Chondrocyte (in vitro differentiated cells): ENCODE data around the gene EIF4G2. TPM values are rescaled to one million over a fixed set of nuclear protein-coding genes. Genes with fewer than 3 reads are reported as not detected.
"Not testable (repeated sequence)": the region's sequence is repeated elsewhere in the genome, so short reads cannot be mapped to it uniquely, and the experiment has no call there.

Experiments
- DNase-seq: peaks from one replicate; pipeline ENCODE4 v3.0.0; 2021; ENCODE audit warnings: mixed read lengths, low spot score
- H3K27ac Mint-ChIP-seq: one replicate; pipeline ENCODE4 v1.8.0; 2021; ENCODE audit warnings: mild to moderate bottlenecking, moderate library complexity, mixed read lengths; ENCODE audit not compliant: unreplicated experiment
- H3K27me3 Mint-ChIP-seq: 2 replicates; pipeline ENCODE4 v1.8.0; 2021; ENCODE audit warnings: low read depth, mixed read lengths
- H3K36me3 Mint-ChIP-seq: 2 replicates; pipeline ENCODE4 v1.8.0; 2021; ENCODE audit warnings: low read depth, mixed read lengths
- H3K4me1 Mint-ChIP-seq: 2 replicates; pipeline ENCODE4 v1.8.0; 2021; ENCODE audit warnings: low read depth, mild to moderate bottlenecking, mixed read lengths
- H3K4me3 Mint-ChIP-seq: one replicate; pipeline ENCODE4 v1.8.0; 2021; ENCODE audit warnings: mild to moderate bottlenecking, moderate library complexity, mixed read lengths; ENCODE audit not compliant: unreplicated experiment
- H3K9me3 Mint-ChIP-seq: 2 replicates; pipeline ENCODE4 v1.8.0; 2021; ENCODE audit warnings: low read depth, mixed read lengths
- CTCF ChIP-seq: fragments of 200-600 bp; sonication (generic); IDR thresholded peaks from 2 replicates; pipeline ENCODE4 v1.5.0; 2021; ENCODE audit warnings: antibody characterized with exemption, mild to moderate bottlenecking, moderate library complexity
- total RNA-seq: library from RNA; stranded (reverse); gene quantifications from 3 replicates; pipeline ENCODE4 v1.2.1, GENCODE V29; 2021

Gene EIF4G2
- total RNA-seq, 1 donor from 2014 or later: 1,058 TPM

GRCh38 chr11:10824888-10825287 lies 16.2 kb upstream of the EIF4G2 start:
- no peak for DNase-seq
- no peak overlapping the region for H3K27ac Mint-ChIP-seq
- no peak overlapping the region for H3K4me3 Mint-ChIP-seq
- no peaks in the 10 kb centered on the region for H3K27me3 Mint-ChIP-seq
- no peaks in the 10 kb centered on the region for H3K9me3 Mint-ChIP-seq
- TF ChIP-seq CTCF: no peak
- H3K36me3 Mint-ChIP-seq: no peaks in the 10 kb centered on the region
- no peaks in the 10 kb centered on the region for H3K4me1 Mint-ChIP-seq

GRCh38 chr11:10823152-10823579 lies 14.4 kb upstream of the EIF4G2 start:
- Mint-ChIP-seq H3K27me3 (no peaks in the 10 kb centered on the region), H3K27ac (no peak overlapping the region), H3K4me3 (no peak overlapping the region), H3K4me1 (peaks cover 3% of the 10 kb centered on the region), H3K9me3 (no peaks in the 10 kb centered on the region), H3K36me3 (no peaks in the 10 kb centered on the region)
- DNase-seq: no peak
- TF ChIP-seq CTCF: no peak

GRCh38 chr11:10822491-10822890 lies 13.8 kb upstream of the EIF4G2 start:
- H3K4me1 Mint-ChIP-seq, H3K36me3 Mint-ChIP-seq, DNase-seq, H3K27me3 Mint-ChIP-seq, H3K4me3 Mint-ChIP-seq, H3K9me3 Mint-ChIP-seq, H3K27ac Mint-ChIP-seq: not testable (repeated sequence)

- H3K9me3 Mint-ChIP-seq: no peaks in the 10 kb centered on the region
- no peaks in the 10 kb centered on the region for H3K36me3 Mint-ChIP-seq
- no peak for TF ChIP-seq CTCF
- H3K4me1 Mint-ChIP-seq: peaks cover 3% of the 10 kb centered on the region
- no peak overlapping the region for H3K4me3 Mint-ChIP-seq
- no peak for DNase-seq
- no peaks in the 10 kb centered on the region for H3K27me3 Mint-ChIP-seq
- H3K27ac Mint-ChIP-seq: no peak overlapping the region
Measured at GRCh38 chr11:10818594-10818993, 9.9 kb upstream of the EIF4G2 start.

- Mint-ChIP-seq H3K27ac (no peak overlapping the region), H3K4me1 (peaks cover 14% of the 10 kb centered on the region), H3K4me3 (no peak overlapping the region), H3K9me3 (no peaks in the 10 kb centered on the region), H3K36me3 (no peaks in the 10 kb centered on the region), H3K27me3 (no peaks in the 10 kb centered on the region)
- no peak for DNase-seq
- TF ChIP-seq CTCF: no peak
Measured at GRCh38 chr11:10813945-10814344, 5.2 kb upstream of the EIF4G2 start.

GRCh38 chr11:10809373-10810160 lies 841 bp upstream of the EIF4G2 start:
- peak; percentile 15 for TF ChIP-seq CTCF
- Mint-ChIP-seq H3K4me3 (peak overlapping the region; percentile 92), H3K27me3 (no peaks in the 10 kb centered on the region), H3K36me3 (peaks cover 26% of the 10 kb centered on the region), H3K9me3 (no peaks in the 10 kb centered on the region), H3K27ac (peak overlapping the region; percentile 100), H3K4me1 (peaks cover 37% of the 10 kb centered on the region)
- no peak for DNase-seq
